Neural crest cell (in vitro differentiated cells): ENCODE results near the gene BPNT1. TPM values are rescaled to one million over a fixed set of nuclear protein-coding genes. Genes with fewer than 3 reads are reported as not detected.
A peak's percentile ranks its signal among the peaks of the same experiment; 100 is the strongest.
"Not testable (repeated sequence)": the region's sequence is repeated elsewhere in the genome, so short reads cannot be mapped to it uniquely, and the experiment has no call there.

Source experiments
- DNase-seq: peaks from one replicate; pipeline ENCODE4 v3.0.0; 2021; ENCODE audit warnings: low read depth, mixed read lengths, low spot score
- H3K27ac Mint-ChIP-seq: one replicate; pipeline ENCODE4 v1.8.0; 2021; ENCODE audit warnings: mild to moderate bottlenecking, mixed read lengths; ENCODE audit not compliant: unreplicated experiment
- H3K27me3 Mint-ChIP-seq: 2 replicates; pipeline ENCODE4 v1.8.0; 2021; ENCODE audit warnings: low read depth, mild to moderate bottlenecking, mixed read lengths
- H3K36me3 Mint-ChIP-seq: 2 replicates; pipeline ENCODE4 v1.8.0; 2021; ENCODE audit warnings: low read depth, mild to moderate bottlenecking, mixed read lengths
- H3K4me1 Mint-ChIP-seq: 2 replicates; pipeline ENCODE4 v1.8.0; 2021; ENCODE audit warnings: mixed read lengths
- H3K4me3 Mint-ChIP-seq: one replicate; pipeline ENCODE4 v1.8.0; 2021; ENCODE audit warnings: mild to moderate bottlenecking, mixed read lengths
- H3K9me3 Mint-ChIP-seq: 2 replicates; pipeline ENCODE4 v1.8.0; 2021; ENCODE audit warnings: mixed read lengths
- total RNA-seq: library from RNA; stranded (reverse); gene quantifications from 2 replicates; pipeline ENCODE4 v1.2.1, GENCODE V29; 2021
- TF ChIP-seq, protein P1 (sequence below): fragments of 200-600 bp; sonication (generic); conservative IDR thresholded peaks from 2 replicates; pipeline ENCODE4 v1.5.0; 2021; ENCODE audit warnings: antibody characterized with exemption, mild to moderate bottlenecking

The BPNT1 gene
- total RNA-seq, 1 donor from 2014 or later: 20.2 TPM

- H3K4me3 Mint-ChIP-seq: no peak overlapping the region
- no peak overlapping the region for H3K27ac Mint-ChIP-seq
- TF ChIP-seq, protein P1, sequence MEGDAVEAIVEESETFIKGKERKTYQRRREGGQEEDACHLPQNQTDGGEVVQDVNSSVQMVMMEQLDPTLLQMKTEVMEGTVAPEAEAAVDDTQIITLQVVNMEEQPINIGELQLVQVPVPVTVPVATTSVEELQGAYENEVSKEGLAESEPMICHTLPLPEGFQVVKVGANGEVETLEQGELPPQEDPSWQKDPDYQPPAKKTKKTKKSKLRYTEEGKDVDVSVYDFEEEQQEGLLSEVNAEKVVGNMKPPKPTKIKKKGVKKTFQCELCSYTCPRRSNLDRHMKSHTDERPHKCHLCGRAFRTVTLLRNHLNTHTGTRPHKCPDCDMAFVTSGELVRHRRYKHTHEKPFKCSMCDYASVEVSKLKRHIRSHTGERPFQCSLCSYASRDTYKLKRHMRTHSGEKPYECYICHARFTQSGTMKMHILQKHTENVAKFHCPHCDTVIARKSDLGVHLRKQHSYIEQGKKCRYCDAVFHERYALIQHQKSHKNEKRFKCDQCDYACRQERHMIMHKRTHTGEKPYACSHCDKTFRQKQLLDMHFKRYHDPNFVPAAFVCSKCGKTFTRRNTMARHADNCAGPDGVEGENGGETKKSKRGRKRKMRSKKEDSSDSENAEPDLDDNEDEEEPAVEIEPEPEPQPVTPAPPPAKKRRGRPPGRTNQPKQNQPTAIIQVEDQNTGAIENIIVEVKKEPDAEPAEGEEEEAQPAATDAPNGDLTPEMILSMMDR: peak; percentile 67
- no peaks in the 10 kb centered on the region for H3K27me3 Mint-ChIP-seq
- H3K9me3 Mint-ChIP-seq: no peaks in the 10 kb centered on the region
- peaks cover 12% of the 10 kb centered on the region for H3K36me3 Mint-ChIP-seq
- H3K4me1 Mint-ChIP-seq: no peaks in the 10 kb centered on the region
- DNase-seq: no peak
Observed at GRCh38 chr1:220113136-220113695, 23.6 kb upstream of the BPNT1 start.

DNA sequence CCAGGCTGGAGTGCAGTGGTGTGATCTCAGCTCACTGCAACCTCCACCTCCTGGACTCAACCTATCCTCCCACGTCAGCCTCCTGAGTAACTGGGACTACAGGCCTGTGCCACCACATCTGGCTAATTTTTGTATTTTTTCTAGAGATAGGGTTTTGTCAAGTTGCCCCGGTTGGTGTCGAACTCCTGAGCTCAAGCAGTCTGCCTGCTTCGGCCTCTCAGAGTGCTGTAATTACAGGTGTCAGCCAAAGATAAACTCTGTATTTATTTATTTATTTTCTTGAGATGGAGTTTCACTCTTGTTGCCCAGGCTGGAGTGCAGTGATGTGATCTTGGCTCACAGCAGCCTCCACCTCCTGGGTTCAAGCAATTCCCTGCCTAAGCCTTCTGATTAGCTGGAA, 23.0 kb upstream of the BPNT1 start:
- not testable (repeated sequence) for DNase-seq, H3K9me3 Mint-ChIP-seq, H3K4me3 Mint-ChIP-seq, H3K27me3 Mint-ChIP-seq, H3K4me1 Mint-ChIP-seq, H3K27ac Mint-ChIP-seq
- peaks cover 12% of the 10 kb centered on the region for H3K36me3 Mint-ChIP-seq

DNA sequence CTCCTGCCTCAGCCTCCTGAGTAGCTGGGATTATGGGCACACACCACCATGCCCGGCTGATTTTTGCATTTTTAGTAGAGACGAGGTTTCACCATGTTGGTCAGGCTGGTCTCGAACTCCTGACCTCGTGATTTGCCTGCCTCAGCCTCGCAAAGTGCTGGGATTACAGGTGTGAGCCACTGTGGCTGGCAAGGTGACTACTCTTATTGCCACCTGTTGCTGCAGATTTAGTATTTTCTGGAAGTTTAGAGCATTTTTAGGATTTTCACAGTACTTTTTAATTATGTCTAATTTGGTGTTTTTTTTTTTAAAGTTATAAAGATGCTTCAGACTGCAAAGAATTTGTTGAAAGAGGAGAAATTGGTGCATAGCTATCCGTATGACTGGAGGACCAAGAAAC, 20.9 kb upstream of the BPNT1 start:
- not testable (repeated sequence) for DNase-seq, H3K4me1 Mint-ChIP-seq, H3K27ac Mint-ChIP-seq, H3K27me3 Mint-ChIP-seq, H3K9me3 Mint-ChIP-seq, H3K4me3 Mint-ChIP-seq
- peaks cover 12% of the 10 kb centered on the region for H3K36me3 Mint-ChIP-seq

DNA sequence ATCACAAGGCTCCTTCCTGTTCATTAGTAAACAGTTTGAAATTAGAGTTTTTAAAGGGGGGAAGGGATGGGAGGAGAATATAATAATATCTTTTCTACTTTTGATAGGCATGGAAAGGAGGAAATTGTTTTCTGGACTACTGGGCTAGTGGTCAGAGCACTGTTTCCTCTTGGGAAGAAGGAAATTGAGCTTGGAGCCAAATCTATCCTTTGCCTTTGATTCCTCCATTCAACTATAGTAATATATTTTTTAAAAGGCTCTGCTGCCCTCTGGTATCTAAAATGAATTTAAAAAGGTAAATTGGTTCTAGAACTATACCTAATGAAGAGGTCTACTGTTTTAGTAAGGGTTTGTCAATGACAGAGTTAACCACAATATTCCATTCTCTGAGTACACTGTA, 10.2 kb upstream of the BPNT1 start:
- H3K9me3 Mint-ChIP-seq: no peaks in the 10 kb centered on the region
- TF ChIP-seq, protein P1: no peak
- peaks cover 12% of the 10 kb centered on the region for H3K4me1 Mint-ChIP-seq
- no peak overlapping the region for H3K4me3 Mint-ChIP-seq
- no peaks in the 10 kb centered on the region for H3K27me3 Mint-ChIP-seq
- DNase-seq: no peak
- peaks cover 13% of the 10 kb centered on the region for H3K36me3 Mint-ChIP-seq
- H3K27ac Mint-ChIP-seq: no peak overlapping the region

DNA sequence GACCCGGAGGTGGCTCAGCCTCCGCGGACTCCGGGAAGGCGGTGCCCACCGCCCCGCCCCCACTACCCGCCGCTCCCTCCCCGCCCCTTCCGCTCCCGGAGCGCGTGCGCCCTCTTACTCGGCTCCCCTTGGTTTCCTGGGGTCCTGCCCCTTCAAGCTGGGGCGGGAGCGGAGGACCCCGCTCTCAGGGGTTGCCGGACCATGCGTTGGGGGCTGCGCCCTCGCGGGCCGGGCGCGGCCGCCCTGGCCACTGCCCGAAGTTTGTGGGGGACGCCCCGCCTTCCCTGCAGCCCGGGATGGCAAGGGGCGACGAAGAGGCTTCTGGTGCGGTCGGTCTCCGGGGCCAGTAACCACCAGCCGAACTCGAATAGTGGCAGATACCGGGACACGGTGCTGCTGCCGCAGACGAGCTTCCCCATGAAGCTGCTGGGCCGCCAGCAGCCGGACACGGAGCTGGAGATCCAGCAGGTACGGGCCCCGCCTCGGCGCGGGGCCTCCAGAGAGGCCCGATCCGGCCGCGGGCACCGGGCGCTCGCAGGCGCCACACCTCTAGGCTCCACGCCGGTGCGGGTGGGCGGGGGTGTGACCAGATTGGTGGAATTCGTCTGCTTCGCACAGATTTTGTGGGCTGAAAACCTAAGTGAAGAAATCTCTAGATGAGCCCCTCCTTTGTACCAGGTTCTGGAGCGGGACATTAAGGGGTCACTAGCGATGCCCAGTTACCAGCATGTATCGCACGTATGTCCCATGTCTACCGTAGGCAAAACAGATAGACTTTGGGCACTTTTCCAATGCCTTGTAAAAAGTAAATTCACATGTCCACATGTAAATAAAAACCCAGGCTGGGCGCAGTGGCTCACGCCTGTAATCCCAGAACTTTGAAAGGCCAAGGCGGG, 4.7 kb upstream of the BPNT1 start, which contains the start of gene IARS2:
Gene IARS2 (plus strand): TSS at position 117 of the 896 bp plus-strand sequence. CDS start 85 bp downstream, at position 202.
- Mint-ChIP-seq H3K27ac (no peak within 1 kb of the TSS), H3K4me1 (peaks cover 19% of the 10 kb centered on the region), H3K27me3 (peaks cover 4% of the 10 kb centered on the region), H3K9me3 (no peaks in the 10 kb centered on the region), H3K36me3 (peaks cover 13% of the 10 kb centered on the region), H3K4me3 (peak within 1 kb of the TSS; percentile 75)
- DNase-seq: peak; percentile 75
- TF ChIP-seq, protein P1: no peak

DNA sequence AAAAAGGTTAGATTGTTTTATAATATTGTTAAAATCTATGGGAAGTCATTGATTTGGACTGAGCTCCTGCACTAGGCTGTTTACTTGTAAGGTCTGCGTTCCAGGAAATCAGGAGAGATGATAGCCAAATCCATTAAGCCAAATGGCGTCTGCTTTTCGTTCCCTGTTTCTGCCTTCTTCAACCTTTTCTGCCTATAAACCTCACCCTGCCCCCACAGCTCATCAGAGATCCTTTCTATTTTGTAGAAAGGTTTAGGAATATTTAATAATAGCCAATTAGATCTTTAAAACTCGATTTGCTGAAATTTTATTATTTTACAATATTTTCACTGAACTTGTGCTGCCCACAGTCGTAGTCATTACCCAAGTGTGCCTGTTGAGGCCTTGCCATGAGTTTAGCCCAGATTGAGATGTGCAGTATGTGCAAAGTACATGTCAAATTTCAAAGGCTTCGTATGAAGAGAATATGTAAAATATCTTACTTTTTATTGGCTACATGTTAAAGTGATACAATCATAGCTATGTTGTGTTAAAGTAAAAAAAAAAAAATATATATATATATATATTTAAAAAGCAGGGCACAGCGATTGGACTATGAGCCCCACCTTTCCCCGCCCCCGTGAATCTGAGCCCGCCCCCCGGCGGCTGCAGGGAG, 3.9 kb upstream of the BPNT1 start:
- Mint-ChIP-seq H3K27me3 (peaks cover 4% of the 10 kb centered on the region), H3K27ac (no peak overlapping the region), H3K4me1 (peaks cover 19% of the 10 kb centered on the region), H3K36me3 (peaks cover 13% of the 10 kb centered on the region), H3K9me3 (no peaks in the 10 kb centered on the region), H3K4me3 (peak overlapping the region; percentile 70)
- TF ChIP-seq, protein P1: no peak
- DNase-seq: no peak
